Stimulated activated CD8-positive, alpha-beta memory T cell treated with anti-CD3 and anti-CD28 coated beads, Interleukin-2, amount 100 ng/mL, for 48 hours (primary cell): Measurements from ENCODE around the gene HCFC2.

Experiments used
- DNase-seq, 2 donors: peaks; one replicate each; pipeline ENCODE4 v3.0.0-alpha.2; 2020; ENCODE audit warnings: low read depth in 2 of 2

The HCFC2 gene

DNA sequence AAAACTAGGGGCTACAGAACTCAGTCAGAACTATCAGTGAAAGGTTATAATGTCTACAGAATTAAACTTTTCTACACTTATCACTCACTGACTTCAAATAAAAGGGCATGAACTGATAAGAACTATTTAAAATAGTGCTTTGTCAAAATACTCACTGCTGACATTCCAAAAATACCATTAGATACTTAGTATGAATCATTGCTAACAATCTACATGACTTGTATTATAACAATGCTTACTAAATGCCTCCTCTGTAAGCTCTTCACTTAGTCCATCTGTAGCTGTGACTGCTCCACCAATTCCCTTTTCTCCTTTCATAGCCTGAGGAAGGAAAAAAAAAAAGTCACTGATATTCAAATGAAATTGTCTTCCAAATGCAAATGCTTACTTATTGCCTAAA is 56.7 kb downstream of the HCFC2 start:
- DNase-seq, result no peak

- DNase-seq, result no peak
Observed at GRCh38 chr12:104122298-104122697, 58.0 kb downstream of the HCFC2 start.

DNA sequence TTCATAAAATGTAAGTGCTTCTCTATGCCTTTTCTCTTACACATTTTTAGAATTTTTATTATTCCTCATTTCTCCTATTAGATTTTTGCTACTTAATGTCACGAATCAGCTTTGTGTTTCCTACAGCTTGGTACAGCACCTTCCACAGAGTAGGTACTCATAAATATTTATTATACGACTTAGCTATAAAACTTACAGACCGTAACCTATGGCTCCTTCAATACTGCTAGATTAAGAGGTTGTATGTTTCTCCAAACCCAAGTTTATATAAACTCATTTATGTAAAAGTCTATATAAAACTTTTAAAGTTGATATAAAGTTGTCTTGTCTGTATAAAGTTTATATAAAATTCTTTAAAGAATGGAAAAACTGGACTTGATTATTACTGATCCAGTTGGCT is 62.2 kb downstream of the HCFC2 start:
- DNase-seq, result no peak

DNA sequence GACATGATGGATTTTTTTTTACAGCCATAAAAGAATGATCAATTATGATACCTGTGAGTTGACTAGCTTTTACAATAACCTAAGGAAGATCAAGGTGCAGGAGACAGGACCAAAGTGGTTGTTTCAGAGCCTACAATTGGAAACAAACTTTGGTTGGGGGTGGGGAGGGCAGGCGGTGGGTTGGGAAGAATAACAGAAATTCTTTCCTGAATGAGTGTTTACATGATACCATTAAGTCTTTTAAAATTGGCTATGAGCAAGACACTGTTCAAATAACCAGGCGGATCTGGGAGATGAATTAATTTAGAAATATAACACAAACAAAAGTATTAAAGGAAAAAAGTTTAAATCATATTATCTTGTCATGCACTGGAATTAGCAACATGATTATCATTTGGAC is 66.4 kb downstream of the HCFC2 start:
- DNase-seq, result no peak

- no peak for DNase-seq
Observed at GRCh38 chr12:104131609-104132008, 67.3 kb downstream of the HCFC2 start.

DNA sequence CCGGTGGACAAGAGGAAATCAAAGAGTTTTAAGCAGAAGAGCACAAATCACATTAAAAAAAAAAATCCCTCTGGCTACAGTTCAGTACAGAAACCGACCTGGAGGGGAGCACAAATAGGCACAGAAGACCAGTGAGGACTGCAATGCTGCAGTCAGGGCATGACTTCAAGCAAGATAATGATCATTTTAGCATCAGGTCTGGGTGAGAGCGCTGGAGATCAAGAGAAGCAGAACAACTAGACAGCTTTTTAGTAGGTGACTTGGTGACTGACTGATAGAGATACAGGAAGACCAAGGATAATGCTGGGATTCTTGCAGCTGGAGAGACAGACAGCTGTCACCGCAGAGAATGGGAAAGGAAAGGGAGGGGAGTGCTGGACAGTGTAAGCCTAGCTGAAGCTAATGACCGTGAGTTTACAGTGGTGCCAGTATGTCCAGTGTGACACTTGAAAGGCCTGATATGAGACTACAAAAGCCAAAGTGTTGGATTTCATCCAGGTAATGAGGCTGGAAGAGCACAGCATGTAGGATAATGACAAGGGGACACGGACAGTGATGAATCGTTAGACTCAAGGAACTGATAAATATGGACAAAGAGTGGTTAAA is 68.1 kb downstream of the HCFC2 start:
- DNase-seq, result no peak

- DNase-seq, result no peak
Observed at GRCh38 chr12:104133321-104133720, 69.0 kb downstream of the HCFC2 start.

DNA sequence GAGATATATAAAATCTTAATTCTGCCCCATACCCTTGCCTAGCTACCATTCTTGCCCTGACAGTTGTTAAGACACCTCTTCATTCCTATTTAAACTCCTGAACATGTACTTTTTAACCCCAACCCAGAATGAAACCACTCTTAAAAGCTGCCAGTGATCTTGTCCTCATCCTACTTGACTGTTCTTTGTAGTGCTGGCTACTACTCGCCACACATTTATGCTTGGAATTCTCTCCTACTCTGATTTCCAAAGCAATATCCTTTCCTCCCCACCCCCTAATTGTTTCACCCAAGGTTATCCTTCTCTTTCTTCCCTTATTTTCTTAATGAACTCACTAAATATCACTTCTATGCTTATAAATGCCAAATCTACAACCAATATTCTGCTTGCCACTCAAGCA is 69.5 kb downstream of the HCFC2 start:
- DNase-seq, result no peak

DNA sequence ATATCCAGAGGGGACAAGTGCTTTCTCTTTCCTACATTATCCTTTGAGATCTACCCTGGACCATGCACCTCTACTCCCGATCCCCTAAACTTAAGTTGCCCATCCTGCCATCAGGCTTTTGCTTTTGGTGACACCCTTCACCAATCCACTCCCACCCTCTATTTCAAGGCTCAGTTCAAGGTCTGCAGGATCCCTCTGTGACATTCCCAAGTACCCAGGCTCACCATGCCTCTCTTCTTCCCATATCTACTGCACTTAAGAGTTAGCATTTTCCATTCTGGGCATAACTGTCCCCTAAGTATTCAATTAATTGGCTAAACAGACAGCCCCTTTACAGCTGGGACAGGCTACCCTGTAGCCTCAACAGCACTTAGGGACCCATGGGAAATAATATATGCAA is 70.6 kb downstream of the HCFC2 start:
- no peak for DNase-seq

- no peak for DNase-seq
Observed at GRCh38 chr12:104136577-104136976, 72.2 kb downstream of the HCFC2 start.

- DNase-seq, result peak; percentile 33 to 38
Observed at GRCh38 chr12:104137001-104137901, 72.9 kb downstream of the HCFC2 start.

DNA sequence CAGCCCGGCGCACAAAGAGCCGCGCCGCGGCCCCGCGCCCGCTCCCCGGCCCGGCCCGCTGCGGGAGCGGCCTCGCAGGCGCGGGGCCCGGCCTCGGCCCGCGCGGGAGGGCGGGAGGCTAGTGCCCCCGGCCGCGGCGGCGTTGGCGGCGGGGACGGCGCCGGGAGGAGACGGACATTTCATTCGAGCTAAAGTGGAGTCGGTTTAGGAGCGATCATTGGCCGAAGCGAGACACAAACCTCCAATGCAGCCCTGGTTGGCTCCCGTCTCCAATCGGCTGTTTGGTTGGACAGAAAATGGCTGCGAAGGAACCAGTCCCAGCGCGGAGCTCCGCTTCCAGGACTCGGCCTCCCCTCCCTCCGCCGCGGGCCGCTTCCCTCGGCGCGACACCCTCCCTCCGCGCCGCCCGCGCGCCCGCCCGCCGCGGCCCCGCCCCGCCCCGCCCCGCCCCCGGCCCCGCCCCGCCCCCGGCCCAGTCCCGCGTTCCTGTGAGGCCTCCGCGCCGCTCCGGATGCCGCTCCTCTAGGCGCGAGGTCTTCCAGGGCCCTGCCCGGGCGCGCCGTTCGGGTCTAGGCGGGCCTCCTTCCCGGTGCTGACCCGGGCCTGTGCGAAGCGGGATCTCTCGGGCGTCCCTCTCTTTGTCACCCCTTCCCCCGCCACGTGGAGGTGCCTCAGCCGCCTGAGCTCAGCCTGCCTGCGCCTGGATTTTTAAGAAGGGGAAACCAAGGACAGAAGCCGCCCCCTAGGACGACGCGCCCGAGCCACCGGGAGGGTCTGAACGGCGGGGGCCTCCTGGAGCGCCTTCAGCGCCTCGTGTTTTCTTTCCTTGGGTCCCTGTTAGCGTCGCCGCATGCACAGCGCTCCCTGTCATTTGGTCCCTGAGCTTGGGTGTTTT is 73.8 kb downstream of the HCFC2 start, which contains the start of gene NFYB:
Gene NFYB (minus strand): TSS at position 309 of the 895 bp plus-strand sequence. CDS start 2,757 bp downstream, outside the sequence.
- peak; percentile 74 to 81 for DNase-seq

- no peak for DNase-seq
Observed at GRCh38 chr12:104138797-104139152, 74.4 kb downstream of the HCFC2 start.

DNA sequence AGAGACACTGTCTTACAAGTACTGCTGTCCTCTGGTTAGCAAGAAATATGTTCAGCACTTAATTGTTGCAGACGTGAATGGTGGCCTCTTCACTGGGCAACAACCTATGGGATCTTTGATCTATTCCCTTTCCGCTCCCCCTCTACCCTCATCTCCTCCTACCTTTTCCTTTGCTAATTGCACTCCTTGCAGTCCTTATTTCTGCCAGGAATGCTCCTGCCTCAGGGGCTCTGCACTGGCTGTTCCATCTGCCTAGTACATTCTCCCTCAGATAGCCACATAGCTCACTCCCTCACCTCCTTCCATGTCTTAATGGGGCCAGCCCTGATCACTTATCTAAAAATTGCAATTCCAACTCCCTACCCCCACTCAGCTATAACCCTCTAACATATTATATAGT is 78.2 kb downstream of the HCFC2 start:
- no peak for DNase-seq

- DNase-seq, result no peak
Observed at GRCh38 chr12:104143002-104143401, 78.7 kb downstream of the HCFC2 start.

GRCh38 chr12:104143918-104144317 is 79.6 kb downstream of the HCFC2 start:
- DNase-seq, result no peak

GRCh38 chr12:104147346-104147745 is 83.0 kb downstream of the HCFC2 start:
- DNase-seq, result no peak

- no peak for DNase-seq
Observed at GRCh38 chr12:104150416-104150815, 86.1 kb downstream of the HCFC2 start.

DNA sequence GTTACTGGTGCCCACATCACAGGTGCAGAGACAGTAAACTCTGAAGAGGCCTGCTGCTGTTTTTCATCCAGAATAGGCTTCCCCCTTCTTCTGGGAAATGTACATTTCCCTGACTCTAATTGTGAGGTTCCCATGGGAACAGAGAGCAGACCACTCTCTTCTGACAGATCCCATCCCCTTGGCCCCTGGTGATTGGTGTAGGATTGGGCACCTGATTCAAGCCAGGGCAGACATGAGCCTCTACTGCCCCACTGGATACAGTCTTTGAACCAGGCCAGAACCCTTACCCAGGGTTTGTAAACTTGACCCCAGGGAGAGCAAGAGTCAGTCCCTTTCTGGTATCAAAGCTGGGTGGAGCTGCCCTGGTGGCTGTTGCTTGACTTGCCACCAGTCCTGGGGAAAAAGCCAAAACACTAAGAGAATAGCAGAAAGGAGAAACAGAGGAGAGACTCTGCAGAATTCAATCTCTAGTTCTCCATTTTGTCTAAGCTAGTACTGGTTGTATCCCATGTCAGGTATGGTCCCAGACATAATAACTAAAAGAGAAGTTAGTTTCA is 88.4 kb downstream of the HCFC2 start:
- no peak for DNase-seq

GRCh38 chr12:104154286-104154685 is 90.0 kb downstream of the HCFC2 start:
- no peak for DNase-seq

DNA sequence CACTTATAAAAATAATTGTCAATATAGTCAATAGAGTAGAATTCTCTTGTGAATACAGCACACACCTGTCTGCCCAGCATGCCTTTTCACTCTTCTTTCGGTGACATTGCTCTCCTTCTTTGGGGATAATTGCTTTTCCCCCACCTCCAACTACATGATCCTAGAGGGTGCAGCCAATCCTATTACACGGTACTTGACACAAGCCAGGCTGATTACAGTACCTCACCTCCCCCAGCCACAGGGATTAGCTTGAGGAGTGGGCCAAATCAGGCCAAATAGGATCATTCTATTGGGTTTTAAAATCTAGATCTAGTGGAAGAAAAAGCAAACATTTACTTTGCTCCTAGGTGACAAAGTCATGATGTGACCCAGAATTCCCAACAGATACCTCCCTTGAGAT is 90.5 kb downstream of the HCFC2 start:
- DNase-seq, result no peak
